Subcutaneous adipose tissue (tissue), 4 donors: ENCODE results near the gene ADAP1. TPM values are rescaled to one million over a fixed set of nuclear protein-coding genes. Genes with fewer than 3 reads are reported as not detected.

Experiments used
- CTCF ChIP-seq: fragments of 450-650 bp; IDR thresholded peaks from one replicate; pipeline ENCODE4 v1.5.1; 2016; ENCODE audit warnings: low read depth, mild to moderate bottlenecking, control low read depth, antibody characterized with exemption, moderate library complexity
- total RNA-seq, 4 donors: library from RNA; depleted of rRNA; stranded (reverse); fragments of >200 nt; gene quantifications; one replicate each; pipeline ENCODE4 v1.1.0, GENCODE V29; 2016

ADAP1 gene
- total RNA-seq, 4 donors from 2014 or later: 8.9 to 12.4 (median 10.2) TPM

GRCh38 chr7:873367-874002, 81.0 kb downstream of the ADAP1 start:
- TF ChIP-seq CTCF: no peak

- no peak for TF ChIP-seq CTCF
Observed at GRCh38 chr7:871900-872537, 82.5 kb downstream of the ADAP1 start.

- no peak for TF ChIP-seq CTCF
Observed at GRCh38 chr7:869348-869747, 85.1 kb downstream of the ADAP1 start.

- TF ChIP-seq CTCF: no peak
Observed at GRCh38 chr7:868189-868486, 86.3 kb downstream of the ADAP1 start.

GRCh38 chr7:867406-868188, 86.9 kb downstream of the ADAP1 start:
- TF ChIP-seq CTCF: no peak

GRCh38 chr7:867001-867405, 87.5 kb downstream of the ADAP1 start:
- TF ChIP-seq CTCF: no peak

- TF ChIP-seq CTCF: no peak
Observed at GRCh38 chr7:865921-866320, 88.6 kb downstream of the ADAP1 start.
